HG03460 (cell line): ENCODE measurements around the gene RYK.
"Not testable (repeated sequence)": the region's sequence is repeated elsewhere in the genome, so short reads cannot be mapped to it uniquely, and the experiment has no call there.

Source experiments
- ATAC-seq: cut with Tn5 transposase; IDR thresholded peaks from one replicate; pipeline ENCODE4 v1.9.1; 2021; ENCODE audit not compliant: unreplicated experiment

The RYK gene

DNA sequence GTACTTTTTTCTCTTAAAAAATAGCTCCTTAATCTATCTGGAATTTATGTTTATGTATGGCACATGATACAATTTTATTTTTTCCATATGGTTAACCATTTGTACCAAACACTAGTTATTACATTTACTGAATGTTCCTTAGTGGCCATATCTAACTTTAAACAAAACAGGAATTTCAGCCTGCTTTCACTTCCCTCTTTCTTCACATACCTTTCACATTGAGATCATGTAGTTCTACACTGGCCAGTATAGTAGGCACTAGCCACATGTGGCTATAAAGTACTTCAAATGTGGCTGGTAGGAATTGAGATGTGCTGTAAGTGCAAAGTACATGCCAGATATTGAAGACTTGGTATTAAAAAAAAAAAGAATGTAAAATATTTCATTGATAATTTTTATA lies 4.7 kb upstream of the RYK start:
- no peak for ATAC-seq

DNA sequence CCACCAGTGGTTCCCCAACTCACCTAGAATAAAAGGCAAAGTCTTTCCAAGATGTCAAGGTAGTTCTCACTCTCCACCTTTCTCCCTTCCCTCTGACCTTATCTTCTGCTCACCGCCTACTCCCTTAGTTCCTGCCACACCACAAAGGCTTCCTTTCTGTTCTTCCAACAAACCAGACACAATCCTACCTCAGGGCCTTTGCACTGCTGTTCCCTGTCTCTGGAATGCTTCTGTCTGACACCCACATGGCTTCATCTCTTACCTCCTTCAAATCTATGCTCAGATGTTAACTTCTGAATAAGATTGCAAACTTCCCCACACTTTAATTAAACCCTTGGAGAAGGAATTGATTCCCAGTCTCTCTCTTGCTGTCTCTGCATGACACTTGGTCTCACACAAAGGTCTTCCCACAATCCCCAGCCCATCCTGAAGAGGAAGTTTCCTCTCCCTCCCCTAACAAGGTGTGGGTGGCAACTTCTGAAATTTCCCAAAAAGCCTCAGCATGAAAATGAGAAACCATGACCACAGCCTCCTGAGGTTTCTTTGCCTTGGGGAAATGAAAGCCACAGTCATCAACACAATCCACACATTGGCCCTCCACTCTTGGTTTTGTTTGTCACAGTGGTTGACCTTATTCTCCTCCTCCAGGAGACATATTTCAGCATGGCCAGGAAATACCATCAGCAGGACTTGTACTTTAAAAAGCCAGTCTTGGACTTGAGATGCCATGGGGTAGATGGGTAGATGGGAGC lies 3.0 kb upstream of the RYK start:
- ATAC-seq, result no peak

DNA sequence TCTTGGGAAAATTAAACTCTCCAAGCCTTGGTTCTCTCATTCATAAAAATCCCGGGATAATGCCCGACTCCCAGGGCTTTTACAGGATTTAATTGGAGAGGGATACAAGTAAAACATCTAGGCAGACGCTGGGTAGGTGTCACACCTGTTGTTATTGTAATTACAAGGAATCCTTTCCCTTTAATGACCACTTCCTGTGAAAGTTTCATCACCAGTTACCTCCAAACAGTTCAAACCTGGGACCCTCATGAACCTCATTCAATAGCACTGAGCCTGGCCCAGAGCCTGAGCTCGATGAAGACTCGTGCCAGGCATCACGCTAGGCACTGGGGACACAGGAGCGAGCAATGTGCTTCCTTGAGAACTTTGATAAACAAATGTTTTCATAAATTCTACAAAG lies 2.1 kb upstream of the RYK start:
- ATAC-seq, result no peak

DNA sequence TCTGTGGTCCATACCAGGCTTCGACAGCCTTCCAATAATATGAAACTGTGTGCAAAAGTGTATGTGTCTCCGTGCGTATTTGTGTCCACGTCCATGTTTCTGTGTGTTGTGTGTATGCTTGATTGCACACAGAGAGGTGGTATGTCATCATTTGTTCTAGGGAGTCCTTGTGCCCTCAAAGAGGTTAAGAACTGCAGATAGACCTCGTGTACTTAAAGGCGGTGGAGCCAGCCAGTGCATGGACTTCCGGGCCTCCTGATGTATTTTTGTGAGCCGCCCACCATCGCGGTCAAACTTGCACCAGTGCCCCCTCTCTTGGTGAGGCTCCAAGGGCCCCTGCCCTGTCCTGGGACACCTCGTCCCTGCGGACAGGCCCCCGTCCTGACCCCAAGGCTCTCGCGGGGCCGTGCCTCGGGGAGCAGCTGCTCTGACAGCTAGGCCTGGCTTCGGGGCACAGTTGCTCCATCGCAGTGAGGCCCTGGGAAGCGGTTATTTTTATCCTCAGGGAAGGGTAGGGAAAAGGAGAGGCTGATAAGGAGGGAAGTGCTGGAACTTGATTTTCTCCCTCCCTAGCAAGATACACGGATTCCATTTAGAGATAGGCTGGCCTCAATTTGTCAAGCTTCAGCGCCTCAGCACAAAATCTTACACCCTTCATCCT lies 1.2 kb upstream of the RYK start:
- ATAC-seq, result no peak

DNA sequence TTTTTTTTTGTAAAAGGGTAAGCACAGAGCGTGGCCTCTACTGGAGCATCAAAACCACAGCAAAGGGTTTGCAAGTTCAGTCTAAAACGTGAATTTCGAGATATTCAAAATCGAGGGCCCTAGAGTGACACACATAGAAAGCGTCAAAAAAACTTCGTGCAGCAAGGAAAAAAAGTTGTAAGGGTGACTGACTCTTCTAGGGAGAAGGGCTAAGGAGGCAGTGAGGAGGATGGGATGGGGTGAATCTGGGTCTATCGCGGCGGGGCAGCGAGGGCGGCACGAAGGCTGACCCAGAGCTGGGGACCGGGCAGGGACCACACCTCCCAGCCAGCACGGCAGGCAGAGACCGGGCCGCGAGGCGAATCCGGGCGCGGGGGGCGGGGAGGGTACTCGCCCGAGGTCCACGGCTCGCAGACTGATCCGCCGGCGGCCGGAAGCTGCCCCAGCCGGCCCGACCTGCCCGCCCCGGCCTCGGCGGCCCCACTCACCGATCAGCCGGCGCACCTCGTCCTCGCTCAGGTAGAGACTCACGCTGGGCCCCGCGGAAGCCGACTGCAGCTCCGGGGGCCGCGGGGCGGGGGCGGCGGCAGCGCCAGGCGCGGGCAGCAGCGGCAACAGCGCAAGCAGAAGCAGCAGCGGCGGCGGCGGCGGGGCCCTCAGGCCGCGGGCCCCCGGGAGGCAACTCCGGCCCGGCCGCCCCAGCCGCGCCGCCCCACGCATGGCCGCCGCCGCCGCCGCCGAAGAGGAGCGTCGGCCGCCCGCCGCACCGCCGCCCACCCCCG lies 533 bp downstream of the RYK start:
- peak; percentile 49 for ATAC-seq

DNA sequence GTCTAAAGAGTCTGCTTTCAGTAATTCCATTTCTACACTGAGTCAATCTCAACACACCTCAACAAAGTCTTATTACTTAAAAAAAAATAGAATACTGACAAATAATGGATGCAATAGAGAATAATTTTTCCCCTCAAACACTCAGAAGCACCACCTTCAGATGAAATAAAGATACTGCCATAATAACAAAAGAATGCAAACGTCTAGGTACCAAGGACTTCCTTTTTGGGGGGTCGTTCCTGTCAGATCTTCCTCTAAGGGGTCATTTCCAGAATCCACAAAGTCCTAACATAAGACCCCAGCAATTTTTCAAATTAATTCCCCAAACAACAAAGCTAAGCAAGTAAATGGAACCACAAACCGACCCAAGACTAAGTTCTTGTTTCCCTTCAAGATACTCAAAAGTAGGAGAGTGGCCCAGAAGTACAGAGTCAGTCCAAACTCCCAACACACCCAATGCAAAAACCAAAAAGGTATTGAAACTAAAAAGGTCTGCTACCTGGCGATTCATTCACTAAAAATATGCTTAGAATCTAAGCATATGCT lies 1.3 kb downstream of the RYK start:
- no peak for ATAC-seq

DNA sequence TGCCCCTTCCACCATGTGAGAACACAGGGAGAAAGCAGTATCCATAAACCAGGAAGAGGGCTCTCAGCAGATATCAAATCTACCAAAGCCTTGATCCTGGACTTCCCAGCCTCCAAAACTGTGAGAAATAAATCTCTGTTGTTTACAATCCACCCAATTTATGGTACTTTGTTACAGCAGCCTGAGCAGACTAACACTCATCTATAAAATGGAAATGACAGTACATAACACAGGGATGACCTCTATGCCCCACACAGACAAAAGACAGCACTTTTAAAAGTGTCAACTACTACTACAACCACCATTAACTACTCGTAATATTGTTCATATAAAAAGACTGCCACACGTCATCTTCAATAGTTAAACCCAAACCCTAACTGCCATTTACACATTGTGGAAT lies 5.7 kb downstream of the RYK start:
- ATAC-seq, result no peak

DNA sequence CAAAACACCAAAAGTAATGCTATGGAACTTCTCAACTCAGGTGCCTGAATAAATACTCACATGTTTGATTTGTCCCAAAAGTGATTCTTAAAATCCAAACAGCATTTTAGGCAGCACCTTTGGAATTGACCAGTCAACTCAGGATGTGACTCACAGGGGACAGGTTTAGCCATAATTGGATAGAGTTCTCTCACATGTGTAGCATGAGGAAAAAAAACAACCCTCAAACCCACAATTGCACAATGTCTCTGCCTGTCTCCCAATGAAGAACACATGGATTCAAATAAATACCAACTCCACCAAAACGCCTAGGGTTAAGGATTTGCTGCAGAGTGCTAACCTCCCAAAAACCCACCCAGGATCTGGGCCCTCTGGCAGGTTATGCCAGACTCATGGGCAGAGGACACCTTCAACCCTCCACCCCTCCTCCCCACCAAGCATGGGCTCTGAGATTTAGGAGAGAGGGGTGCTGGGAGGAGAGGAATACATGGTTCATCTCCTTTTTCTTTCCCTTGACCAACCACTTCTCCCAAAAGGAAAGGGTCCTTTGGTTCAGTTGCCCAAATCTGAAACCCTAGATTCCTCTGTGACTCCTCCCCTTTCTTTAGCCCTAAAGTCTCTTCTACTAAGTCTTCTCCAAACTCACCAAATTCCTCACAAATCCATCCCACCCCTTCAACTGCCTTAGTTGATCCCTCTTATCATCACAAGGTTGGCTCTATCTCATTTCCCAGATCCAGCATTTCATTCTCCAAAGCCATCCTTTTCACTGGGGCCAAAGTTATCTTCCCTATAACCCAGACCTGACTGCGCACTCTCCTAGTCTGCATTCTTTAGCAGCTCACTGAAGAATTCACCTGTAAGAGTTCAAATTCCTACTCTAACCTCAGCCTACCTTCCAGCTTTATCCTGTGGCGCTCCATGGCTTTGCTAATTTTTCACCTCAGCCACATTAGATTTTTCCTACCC lies 7.7 kb downstream of the RYK start:
- ATAC-seq, result no peak

DNA sequence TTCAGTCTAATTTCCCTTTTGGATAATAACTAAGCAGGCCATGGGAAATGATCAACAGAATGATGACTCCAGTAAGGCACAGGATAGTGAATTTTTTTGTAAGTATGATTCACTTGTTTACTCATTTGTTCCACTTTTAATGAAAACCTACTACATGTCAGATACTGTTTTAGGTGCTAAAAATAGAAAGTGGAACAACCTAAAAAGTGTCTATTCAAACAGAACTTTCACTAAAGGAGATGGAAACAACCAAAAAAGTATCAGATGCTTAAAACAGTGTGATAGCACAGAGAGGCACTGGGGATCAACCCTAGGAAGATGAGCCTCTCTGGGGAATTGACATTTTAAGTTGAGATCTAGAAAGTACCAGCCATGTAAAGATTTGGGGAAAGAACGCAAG lies 11.1 kb downstream of the RYK start:
- ATAC-seq, result no peak

DNA sequence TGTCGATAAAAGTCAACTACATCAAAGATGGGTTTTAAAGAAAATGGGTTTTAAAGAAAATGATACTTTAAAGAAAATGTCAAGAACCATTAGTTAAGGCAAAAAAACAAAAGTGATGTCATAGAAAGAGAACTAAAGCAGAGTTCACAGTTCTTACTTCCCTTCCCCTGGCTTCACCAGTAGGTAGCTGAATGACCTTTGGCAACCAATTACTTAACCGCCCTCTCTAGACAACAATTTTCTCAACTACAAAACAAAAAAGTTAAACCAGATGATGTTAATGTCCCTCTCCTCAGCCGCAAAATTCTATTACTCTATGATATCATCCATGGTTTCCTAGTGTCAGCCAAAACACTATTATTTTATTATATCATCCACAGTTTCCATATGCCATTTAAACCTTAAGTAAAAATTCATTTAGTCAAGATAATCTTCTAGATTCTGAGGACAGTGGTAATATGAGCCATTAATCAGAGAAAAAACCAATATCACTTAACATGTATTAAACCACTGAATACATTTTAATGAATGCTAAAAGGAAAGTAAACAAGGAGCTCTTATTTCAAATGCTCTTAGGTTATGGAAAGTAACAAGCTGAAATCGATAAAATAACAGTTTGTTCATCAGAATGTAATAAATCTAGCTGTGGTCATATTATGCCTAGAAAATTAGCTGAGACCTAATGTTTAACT lies 13.1 kb downstream of the RYK start:
- ATAC-seq, result no peak

DNA sequence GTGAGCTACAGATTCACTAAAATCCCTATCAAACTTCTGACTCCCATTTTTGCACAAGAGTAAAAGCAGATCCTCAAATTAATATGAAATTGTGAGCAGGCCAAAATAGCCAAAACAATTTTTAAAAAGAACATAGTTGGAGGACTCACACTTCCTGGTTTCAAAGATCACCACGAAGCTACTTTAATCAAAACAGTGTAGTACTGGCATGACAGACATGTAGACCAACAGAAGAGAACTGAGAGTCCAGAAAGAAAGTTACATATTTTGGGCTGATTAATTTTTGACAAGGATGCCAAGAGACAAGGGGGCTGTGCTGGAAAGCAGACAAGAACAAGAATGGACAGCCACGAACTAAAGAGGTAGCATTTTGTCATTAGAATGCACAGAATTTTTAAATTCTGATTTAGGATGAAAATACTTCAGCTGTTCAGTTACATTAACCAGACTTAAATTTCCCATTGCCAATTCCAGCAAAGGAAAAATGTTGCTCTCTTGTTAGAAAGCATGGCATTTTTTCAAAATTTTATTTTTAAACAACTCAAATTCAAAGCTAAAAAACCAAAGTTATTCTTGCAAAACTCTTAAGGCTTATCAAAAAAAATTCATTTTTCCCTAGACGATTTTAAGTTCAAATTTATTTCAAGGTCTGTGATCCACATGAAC lies 14.0 kb downstream of the RYK start:
- peak; percentile 64 for ATAC-seq

DNA sequence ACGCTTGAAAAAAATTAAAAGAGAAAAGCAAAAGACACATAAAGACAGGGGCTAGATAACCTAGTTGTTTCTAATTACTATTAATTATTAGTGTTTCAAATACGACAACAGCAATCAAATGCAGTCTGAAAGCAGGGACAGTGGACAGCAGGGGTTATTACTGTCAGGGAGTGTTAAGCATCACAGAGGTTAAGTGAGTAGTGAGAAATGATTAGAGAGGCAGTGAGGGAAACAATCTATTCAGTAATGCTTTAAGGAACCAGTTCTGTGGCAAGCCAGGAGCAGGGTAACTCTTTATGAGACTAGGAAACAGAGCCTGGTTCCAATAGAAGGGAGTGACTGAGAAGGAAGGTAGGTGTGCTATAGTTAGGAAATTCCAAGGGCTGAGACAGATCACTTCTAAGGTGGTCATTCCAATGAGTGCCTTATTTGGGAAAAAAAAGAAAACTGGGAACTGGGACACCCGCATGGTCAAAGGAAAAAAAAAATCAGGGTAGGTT lies 15.0 kb downstream of the RYK start:
- ATAC-seq, result no peak

DNA sequence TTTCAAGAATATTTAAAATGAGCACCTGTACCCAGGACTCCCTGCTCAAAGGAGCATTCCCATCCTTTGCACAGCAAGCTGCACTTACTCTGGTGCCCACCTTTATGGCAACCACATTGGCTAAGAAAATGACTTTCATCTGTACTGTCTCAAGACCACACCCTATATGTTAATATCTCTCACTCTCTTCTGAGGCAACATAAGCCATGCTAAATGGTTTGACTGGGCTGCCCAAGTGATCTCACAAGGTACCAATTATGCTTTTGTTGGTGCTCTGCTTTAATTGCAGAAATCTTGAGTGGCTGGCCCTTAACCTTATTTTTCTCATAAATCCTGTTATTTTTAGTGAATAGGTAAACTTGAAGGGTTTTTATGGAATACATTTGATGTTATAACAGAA lies 17.7 kb downstream of the RYK start:
- no peak for ATAC-seq

DNA sequence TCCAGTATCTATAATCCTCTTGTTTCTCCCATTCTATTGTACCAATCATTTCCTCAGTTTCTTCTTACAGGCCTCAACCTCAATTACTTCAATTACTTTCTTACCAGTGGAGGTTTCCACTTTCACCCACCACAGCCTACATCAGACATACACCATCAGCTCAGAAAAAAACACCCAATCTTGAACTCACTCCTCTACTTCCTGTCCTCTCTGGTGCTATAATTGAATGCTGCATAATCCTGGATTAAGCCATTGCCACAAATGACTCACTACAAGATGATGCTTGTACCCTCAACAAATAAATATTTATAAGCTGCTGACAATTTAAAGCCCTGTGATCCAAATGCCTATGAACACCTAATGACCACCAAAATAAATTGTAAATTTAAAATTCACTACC lies 18.5 kb downstream of the RYK start:
- ATAC-seq, result no peak

DNA sequence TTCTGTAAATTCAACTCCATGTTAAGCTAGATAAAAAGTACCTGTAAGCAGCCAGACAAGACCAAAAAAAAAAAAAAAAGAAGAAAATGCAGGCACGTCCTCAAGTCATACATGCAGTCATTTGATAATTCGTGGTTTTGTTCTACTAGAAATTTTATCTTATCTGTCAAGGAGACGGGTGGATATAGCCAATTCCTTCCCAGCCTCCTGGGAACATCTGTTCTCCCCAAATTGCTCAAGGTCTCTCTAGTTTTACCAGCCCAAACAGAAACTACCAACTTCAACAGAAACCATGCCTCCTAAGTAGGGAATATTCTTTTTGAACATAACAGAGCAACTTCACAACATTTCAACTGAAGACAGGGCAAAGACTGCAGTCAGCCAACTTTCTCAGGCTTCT lies 19.5 kb downstream of the RYK start:
- no peak for ATAC-seq

DNA sequence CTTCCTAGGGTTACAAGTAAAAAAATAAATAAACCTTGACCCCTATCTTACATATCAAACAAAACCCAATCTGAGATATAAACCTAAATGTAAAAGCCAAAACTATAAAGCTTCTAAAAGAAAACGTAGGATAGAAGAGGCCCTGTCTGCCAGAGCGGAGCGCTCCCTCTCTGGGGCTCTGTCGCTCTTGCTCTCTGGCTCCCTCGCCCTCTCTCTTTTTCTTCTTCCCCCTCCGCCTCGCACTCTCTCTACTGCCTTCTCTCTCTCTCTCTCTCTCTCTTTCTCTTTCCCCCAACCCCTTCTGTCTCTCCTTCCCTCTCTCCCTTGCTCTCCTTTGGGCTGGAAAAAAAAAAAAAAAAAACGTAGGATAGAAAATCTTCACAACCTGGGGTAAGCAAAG lies 21.6 kb downstream of the RYK start:
- ATAC-seq, result no peak

DNA sequence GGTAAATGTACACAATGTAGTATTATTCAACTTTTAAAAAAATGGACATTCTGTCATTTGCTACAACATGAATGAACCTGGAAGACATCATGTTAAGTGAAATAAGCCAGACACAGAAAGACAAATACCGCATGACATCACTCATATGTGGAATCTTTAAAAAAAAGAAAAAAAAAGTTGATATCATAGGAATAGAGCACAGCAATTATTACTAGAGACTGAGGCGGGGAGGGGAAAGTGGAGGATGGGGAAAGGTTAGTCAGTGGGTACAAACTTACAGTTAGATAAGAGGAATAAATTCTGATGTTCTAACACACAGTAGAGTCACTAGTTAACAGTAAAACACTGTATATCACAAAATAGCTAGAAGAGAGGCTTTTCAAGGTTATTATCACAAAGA lies 22.2 kb downstream of the RYK start:
- ATAC-seq, result no peak

DNA sequence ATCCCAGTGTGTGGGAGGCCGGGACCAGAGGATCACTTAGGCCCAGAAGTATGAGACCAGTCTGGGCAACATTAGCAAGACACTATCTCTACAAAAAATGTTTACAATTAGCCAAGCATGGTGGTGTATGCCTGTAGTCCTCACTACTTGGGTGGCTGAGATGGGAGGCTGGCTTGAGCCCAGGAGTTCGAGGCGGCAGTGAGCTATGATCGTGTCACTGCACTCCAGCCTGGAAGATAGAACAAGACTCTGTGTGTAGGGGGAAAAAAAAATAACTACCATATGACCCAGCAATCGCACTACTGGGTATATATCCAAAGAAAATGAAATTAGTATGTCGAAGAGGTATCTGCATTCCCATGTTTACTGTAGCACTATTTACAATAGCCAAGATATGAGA lies 22.6 kb downstream of the RYK start:
- no peak for ATAC-seq

DNA sequence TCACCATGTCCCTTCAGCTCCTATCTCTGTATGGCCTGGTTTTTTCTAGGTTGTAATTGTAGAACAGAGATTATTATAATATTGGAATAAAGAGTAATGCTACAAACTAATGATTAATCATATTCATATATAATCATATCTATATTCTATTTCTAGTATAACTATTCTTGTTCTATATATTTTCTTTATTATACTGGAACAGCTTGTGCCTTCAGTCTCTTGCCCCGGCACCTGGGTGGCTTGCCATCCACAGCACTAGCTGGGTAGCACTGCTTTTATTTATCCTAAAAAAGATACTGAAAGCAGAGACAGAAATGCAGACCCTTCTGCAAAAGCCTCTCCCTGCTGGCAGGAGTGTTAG lies 25.9 kb downstream of the RYK start:
- not testable (repeated sequence) for ATAC-seq
